Activated CD4-positive, alpha-beta T cell treated with anti-CD3 and anti-CD28 coated beads for 48 hours (primary cell): ENCODE data around the gene BORCS6.

Experiments used
- DNase-seq: peaks from one replicate; pipeline ENCODE4 v3.0.0-alpha.2; 2020

The BORCS6 gene

GRCh38 chr17:8141741-8142140, 48.2 kb downstream of the BORCS6 start:
- DNase-seq, result no peak

- no peak for DNase-seq
Measured at GRCh38 chr17:8141045-8141444, 48.9 kb downstream of the BORCS6 start.

- DNase-seq, result no peak
Measured at GRCh38 chr17:8140065-8141029, 49.6 kb downstream of the BORCS6 start.

GRCh38 chr17:8138672-8139371, 51.2 kb downstream of the BORCS6 start:
- DNase-seq, result peak; percentile 98

- no peak for DNase-seq
Measured at GRCh38 chr17:8138374-8138671, 51.7 kb downstream of the BORCS6 start.
